D721Med (cell line): ENCODE measurements around the gene DNASE1.

ENCODE experiments used
- DNase-seq: peaks from one replicate; pipeline ENCODE4 v3.0.0; 2011; ENCODE audit warnings: low spot score; ENCODE audit not compliant: insufficient read length
- FAIRE-seq: peaks from 2 replicates; lab custom pipeline; 2011; peaks lifted over from hg19 to GRCh38; lab: Jason Lieb, UNC
- TF ChIP-seq, protein P1 (sequence below): IDR thresholded peaks from 2 replicates; pipeline ENCODE4 v1.5.1; 2012; ENCODE audit warnings: mild to moderate bottlenecking, control low read depth; ENCODE audit not compliant: insufficient read depth; ENCODE audit errors: missing control alignments

Gene DNASE1

DNA sequence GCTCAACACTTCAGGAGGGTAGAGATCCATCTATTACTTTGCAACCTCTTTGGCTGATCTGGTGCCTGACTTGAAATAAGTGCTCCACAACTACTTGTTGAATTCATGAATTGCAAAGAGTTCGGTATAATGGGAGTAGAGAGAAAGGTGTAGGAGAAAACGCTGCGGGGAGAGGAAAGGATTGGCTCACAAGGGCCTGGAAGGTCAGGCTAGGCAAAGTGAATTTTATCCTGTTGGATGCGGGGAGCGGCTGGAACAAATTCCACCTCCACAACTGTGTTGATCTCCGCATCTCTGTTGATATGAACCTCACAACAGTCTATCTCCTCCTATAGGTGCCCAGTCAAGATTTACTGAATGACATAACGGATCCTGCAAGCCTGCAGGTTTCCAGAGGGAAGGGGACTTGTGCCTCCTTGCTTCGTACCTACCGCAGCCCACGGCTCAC lies 43.8 kb upstream of the DNASE1 start:
- TF ChIP-seq, protein P1, sequence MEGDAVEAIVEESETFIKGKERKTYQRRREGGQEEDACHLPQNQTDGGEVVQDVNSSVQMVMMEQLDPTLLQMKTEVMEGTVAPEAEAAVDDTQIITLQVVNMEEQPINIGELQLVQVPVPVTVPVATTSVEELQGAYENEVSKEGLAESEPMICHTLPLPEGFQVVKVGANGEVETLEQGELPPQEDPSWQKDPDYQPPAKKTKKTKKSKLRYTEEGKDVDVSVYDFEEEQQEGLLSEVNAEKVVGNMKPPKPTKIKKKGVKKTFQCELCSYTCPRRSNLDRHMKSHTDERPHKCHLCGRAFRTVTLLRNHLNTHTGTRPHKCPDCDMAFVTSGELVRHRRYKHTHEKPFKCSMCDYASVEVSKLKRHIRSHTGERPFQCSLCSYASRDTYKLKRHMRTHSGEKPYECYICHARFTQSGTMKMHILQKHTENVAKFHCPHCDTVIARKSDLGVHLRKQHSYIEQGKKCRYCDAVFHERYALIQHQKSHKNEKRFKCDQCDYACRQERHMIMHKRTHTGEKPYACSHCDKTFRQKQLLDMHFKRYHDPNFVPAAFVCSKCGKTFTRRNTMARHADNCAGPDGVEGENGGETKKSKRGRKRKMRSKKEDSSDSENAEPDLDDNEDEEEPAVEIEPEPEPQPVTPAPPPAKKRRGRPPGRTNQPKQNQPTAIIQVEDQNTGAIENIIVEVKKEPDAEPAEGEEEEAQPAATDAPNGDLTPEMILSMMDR, result no peak
- FAIRE-seq (no peak), DNase-seq (no peak)

DNA sequence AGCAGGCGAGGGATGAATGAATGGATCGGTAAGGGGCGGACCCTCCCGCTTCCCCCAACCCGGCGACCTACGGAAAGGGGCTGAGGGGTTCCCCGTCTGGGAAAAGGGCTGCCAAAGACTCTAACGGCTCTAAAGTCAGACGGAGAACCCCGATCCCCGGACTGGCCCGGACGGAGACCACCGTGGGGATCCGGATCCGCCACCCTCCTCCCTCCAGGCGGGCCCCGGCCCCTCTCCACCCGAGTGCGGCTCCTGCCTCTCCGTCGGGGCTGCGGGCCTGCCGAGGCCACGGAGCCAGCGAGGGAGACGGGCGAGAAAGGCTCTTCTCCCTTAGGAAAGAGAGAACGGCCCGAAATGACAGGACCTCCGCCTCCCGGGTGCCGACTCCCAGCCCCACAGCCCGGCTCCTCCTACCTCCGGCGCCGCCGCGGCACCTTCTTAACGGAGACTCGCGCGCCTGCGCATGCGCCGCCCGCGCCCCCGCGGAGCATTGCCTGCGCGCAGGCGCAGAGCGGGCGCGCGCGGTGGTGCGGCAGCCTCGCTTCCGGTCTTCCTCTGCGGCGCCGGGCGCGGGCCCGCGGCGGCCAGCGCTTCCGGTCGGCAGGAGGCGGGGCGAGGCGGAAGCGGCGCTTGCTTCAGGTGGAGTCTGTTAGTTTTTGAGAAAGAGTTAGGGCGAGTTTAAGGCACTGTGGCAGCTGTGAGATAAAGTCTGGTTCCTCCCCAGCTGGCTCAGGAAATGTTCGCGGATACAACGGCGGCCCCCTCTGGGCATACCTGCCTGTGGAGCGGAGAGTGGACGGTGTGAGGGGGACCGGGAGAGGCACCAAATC lies 43.1 kb upstream of the DNASE1 start, which contains the start of gene SLX4:
Gene SLX4, minus strand, starts transcription at position 461 of the 830 bp plus-strand sequence. CDS start 2,642 bp downstream, outside the sequence.
- DNase-seq (peak; percentile 97), FAIRE-seq (no peak)
- TF ChIP-seq, protein P1, result no peak

GRCh38 chr16:3612510-3613466 lies 41.7 kb upstream of the DNASE1 start:
- FAIRE-seq (no peak), DNase-seq (no peak)
- TF ChIP-seq, protein P1, result no peak

DNA sequence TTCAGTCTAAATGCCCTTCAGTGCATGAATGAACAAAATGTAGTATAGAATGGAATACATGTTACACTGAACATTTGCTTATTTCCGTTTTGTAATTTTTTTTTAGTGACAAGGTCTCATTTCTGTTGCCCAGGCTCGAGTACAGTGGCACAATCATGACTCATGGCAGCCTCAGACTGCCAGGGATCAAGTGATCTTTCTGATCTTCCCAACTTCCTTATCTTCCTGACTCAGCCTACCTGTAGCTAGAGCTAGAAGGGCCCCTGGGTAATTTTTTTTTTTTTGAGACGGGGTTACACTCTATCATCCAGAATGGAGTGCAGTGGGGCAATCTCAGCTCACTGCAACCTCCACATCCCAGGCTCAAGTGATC lies 35.7 kb upstream of the DNASE1 start:
- TF ChIP-seq, protein P1, result no peak
- FAIRE-seq, result no peak
- no peak for DNase-seq

- DNase-seq (no peak), FAIRE-seq (no peak)
- TF ChIP-seq, protein P1, result no peak
These were observed 30.8 kb upstream of the DNASE1 start for GRCh38 chr16:3623642-3624041.

DNA sequence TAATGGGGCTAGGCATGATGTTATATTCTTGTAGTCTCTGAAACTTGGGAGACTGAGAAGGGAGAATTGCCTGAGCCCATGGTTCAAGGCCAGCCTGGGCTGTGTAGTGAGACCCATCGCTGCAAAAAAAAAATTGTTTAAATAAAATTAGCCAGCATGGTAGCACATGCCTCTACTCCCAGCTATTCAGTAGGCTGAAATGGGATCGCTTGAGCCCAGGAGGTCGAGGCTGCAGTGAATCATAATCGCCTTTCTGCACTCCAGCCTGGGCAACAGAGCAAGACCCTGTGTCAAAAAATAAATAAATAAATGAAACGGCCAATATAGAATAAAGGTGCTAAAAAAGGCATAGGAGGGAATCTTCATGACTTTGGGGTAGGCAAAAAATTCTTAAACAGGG lies 29.2 kb upstream of the DNASE1 start:
- TF ChIP-seq, protein P1, result no peak
- DNase-seq (no peak), FAIRE-seq (no peak)
